Tibial nerve (tissue), 4 donors: ENCODE results near the gene RFC2. TPM values are rescaled to one million over a fixed set of nuclear protein-coding genes. Genes with fewer than 3 reads are reported as not detected.

Experiments
- DNase-seq, 2 donors: peaks; one replicate each; pipeline ENCODE4 v3.0.0-alpha.2; 2019; ENCODE audit warnings: low spot score in 2 of 2
- H3K27ac ChIP-seq, 4 donors: fragments of 200-600 bp; sonication (generic) in 3 of 4; one replicate each; pipeline ENCODE4 v1.5.1; 2017 to 2019; ENCODE audit warnings: mild to moderate bottlenecking in 1 of 4
- H3K27me3 ChIP-seq, 2 donors: fragments of 200-600 bp; sonication (generic) in 1 of 2; one replicate each; pipeline versions ENCODE4 v1.5.1 to v1.6.0; 2017 to 2019
- H3K36me3 ChIP-seq, 3 donors: fragments of 200-600 bp; sonication (generic); one replicate each; pipeline ENCODE4 v1.5.1; 2018 to 2019
- H3K4me1 ChIP-seq, 4 donors: fragments of 200-600 bp; sonication (generic) in 3 of 4; one replicate each; pipeline ENCODE4 v1.5.1; 2017 to 2019
- H3K4me3 ChIP-seq, 4 donors: fragments of 200-600 bp; sonication (generic) in 3 of 4; one replicate each; pipeline ENCODE4 v1.5.1; 2017 to 2019; ENCODE audit warnings: mild to moderate bottlenecking in 1 of 4, moderate library complexity in 1 of 4
- H3K9me3 ChIP-seq, 4 donors: fragments of 200-600 bp; sonication (generic) in 3 of 4; one replicate each; pipeline ENCODE4 v1.5.1; 2017 to 2019
- CTCF ChIP-seq, 5 experiments: fragments of 200-600 bp in 3 of 5; fragments of 450-650 bp in 2 of 5; sonication (generic) in 3 of 5; IDR thresholded peaks; one replicate each; pipeline ENCODE4 v1.5.1; 2016 to 2019; ENCODE audit warnings: antibody characterized with exemption in 5 of 5, mild to moderate bottlenecking in 3 of 5, moderate library complexity in 2 of 5
- EP300 ChIP-seq, 2 donors: sonication (generic); formaldehyde crosslinking; IDR thresholded peaks; one replicate each; pipeline ENCODE4 v1.6.1; 2017; ENCODE audit warnings: antibody characterized with exemption in 2 of 2, mild to moderate bottlenecking in 1 of 2
- POLR2A ChIP-seq, 2 donors: fragments of 450-650 bp; IDR thresholded peaks; one replicate each; pipeline ENCODE4 v1.6.1; 2017; ENCODE audit warnings: antibody characterized with exemption in 2 of 2, mild to moderate bottlenecking in 2 of 2, moderate library complexity in 2 of 2
- WGBS, 2 donors: methylation state at CpG; one replicate each; pipeline ENCODE4 v1.1.5; 2018; 5-methylcytosine and 5-hydroxymethylcytosine counted together
- total RNA-seq, 4 donors: library from RNA; depleted of rRNA; stranded (reverse); fragments of >200 nt; gene quantifications; one replicate each; pipeline ENCODE4 v1.1.0, GENCODE V29; 2016

RFC2 gene
- total RNA-seq, 4 donors from 2014 or later, result 8.4 to 25.1 (median 14.1) TPM

- TF ChIP-seq CTCF (IDR thresholded peaks at IDR 0.05) (peak in 3 of 5 experiments; percentile 14 to 23 (median 18)), EP300 (IDR thresholded peaks at IDR 0.05) (no peak)
- Histone ChIP-seq H3K27me3 (no peaks in the 10 kb centered on the region), H3K36me3 (no peaks in the 10 kb centered on the region), H3K4me3 (no peak overlapping the region), H3K9me3 (no peaks in the 10 kb centered on the region), H3K4me1 (peaks cover 0 to 33% (median 26%) of the 10 kb centered on the region in 4 donors), H3K27ac (no peak overlapping the region)
- no peak for DNase-seq
- 50 to 65% methylated on average over 6 of the region's 6 CpGs for WGBS, 2 donors
Observed at GRCh38 chr7:74275401-74275881, 21.2 kb upstream of the RFC2 start.

GRCh38 chr7:74272305-74273038, 18.3 kb upstream of the RFC2 start:
- H3K4me1 ChIP-seq, result peaks cover 0 to 26% (median 12%) of the 10 kb centered on the region in 4 donors
- peak; percentile 16 to 56 for TF ChIP-seq EP300 (IDR thresholded peaks at IDR 0.05)
- no peak for TF ChIP-seq CTCF (IDR thresholded peaks at IDR 0.05)
- H3K36me3 ChIP-seq, result no peaks in the 10 kb centered on the region
- H3K27me3 ChIP-seq, result no peaks in the 10 kb centered on the region
- no peaks in the 10 kb centered on the region for H3K9me3 ChIP-seq
- peak overlapping the region; percentile 2 to 89 (median 71) for H3K27ac ChIP-seq
- H3K4me3 ChIP-seq, result no peak overlapping the region
- 26 to 29% methylated on average over 10 of the region's 10 CpGs for WGBS, 2 donors
- peak; percentile 26 to 39 for DNase-seq

GRCh38 chr7:74271742-74272141, 17.5 kb upstream of the RFC2 start:
- H3K4me1 ChIP-seq, result peaks cover 0 to 26% (median 12%) of the 10 kb centered on the region in 4 donors
- H3K27me3 ChIP-seq, result no peaks in the 10 kb centered on the region
- H3K4me3 ChIP-seq, result no peak overlapping the region
- peak overlapping the region; percentile 2 to 89 (median 71) for H3K27ac ChIP-seq
- DNase-seq, result no peak
- no peaks in the 10 kb centered on the region for H3K9me3 ChIP-seq
- H3K36me3 ChIP-seq, result no peaks in the 10 kb centered on the region
- TF ChIP-seq CTCF (IDR thresholded peaks at IDR 0.05) (no peak), EP300 (IDR thresholded peaks at IDR 0.05) (no peak), POLR2A (IDR thresholded peaks at IDR 0.05) (no peak)
- WGBS, 2 donors, result 61 to 72% methylated on average over 6 of the region's 6 CpGs

GRCh38 chr7:74269757-74270277, 15.6 kb upstream of the RFC2 start:
- 0% methylated on average over 17 of the region's 17 CpGs for WGBS, 2 donors
- Histone ChIP-seq H3K4me3 (peak overlapping the region; percentile 20 to 60 (median 42)), H3K9me3 (no peaks in the 10 kb centered on the region), H3K27ac (peak overlapping the region in 2 of 4 donors; percentile 40 to 56), H3K4me1 (peaks cover 0 to 26% (median 12%) of the 10 kb centered on the region in 4 donors), H3K36me3 (no peaks in the 10 kb centered on the region), H3K27me3 (no peaks in the 10 kb centered on the region)
- TF ChIP-seq POLR2A (IDR thresholded peaks at IDR 0.05) (no peak), CTCF (IDR thresholded peaks at IDR 0.05) (no peak), EP300 (IDR thresholded peaks at IDR 0.05) (peak in 1 of 2 donors; percentile 19)
- DNase-seq, result peak in 1 of 2 donors; percentile 28
